GM18502 (cell line): ENCODE measurements around the gene ADRA2A.

Experiments used
- ATAC-seq: cut with Tn5 transposase; IDR thresholded peaks from one replicate; pipeline ENCODE4 v1.9.1; 2021; ENCODE audit warnings: mild to moderate bottlenecking; ENCODE audit not compliant: unreplicated experiment, poor library complexity

The ADRA2A gene

GRCh38 chr10:111128331-111129180, 51.7 kb downstream of the ADRA2A start:
- no peak for ATAC-seq

- no peak for ATAC-seq
Observed at GRCh38 chr10:111129363-111129762, 52.5 kb downstream of the ADRA2A start.

GRCh38 chr10:111130471-111130870, 53.6 kb downstream of the ADRA2A start:
- ATAC-seq, result no peak
